Rectal smooth muscle tissue (tissue), 1 donor: Measurements from ENCODE around the gene CRABP1.

Experiments used
- H3K27ac ChIP-seq: one replicate; pipeline ENCODE4 v1.7.0; 2013; ENCODE audit warnings: low read depth, low read length, inconsistent platforms
- H3K27me3 ChIP-seq: one replicate; pipeline ENCODE4 v1.7.0; 2013; ENCODE audit warnings: low read length; ENCODE audit not compliant: control insufficient read depth, insufficient read depth
- H3K36me3 ChIP-seq: one replicate; pipeline ENCODE4 v1.7.0; 2013; ENCODE audit warnings: low read length; ENCODE audit not compliant: control insufficient read depth, insufficient read depth
- H3K4me1 ChIP-seq: one replicate; pipeline ENCODE4 v1.7.0; 2013; ENCODE audit warnings: low read length; ENCODE audit not compliant: control insufficient read depth, insufficient read depth
- H3K4me3 ChIP-seq: one replicate; pipeline ENCODE4 v1.7.0; 2013; ENCODE audit warnings: low read length
- H3K9ac ChIP-seq: one replicate; pipeline ENCODE4 v1.7.0; 2013; ENCODE audit warnings: low read length

CRABP1 gene

DNA sequence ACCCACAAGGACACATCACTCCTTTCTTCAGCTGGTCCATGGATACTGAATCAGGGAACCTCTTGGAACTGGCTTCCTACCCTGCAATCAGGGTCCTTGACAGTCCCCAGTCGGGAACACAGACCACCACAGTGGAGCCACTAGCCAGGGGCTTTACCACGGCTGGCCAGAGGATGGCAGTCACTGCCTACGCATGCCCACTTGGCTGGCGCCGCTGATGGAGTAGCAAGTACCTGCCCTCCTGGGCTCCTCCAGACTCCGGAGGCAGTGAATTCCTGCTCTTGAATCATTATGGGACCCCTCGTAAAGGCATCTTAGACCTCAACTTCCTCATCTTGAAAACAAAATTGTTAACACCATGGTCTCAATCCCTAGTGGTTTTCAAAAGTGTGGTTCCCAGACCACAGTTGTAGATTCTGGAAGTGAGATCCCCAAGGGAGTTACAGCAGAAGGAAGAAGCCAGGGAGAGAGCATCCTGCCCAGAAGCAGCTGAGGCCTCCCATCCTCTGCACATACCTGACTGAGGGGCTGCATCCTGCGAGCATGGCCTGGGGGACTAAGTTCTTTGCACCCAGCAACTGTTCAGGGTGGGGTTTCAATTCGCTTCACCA is 31.6 kb upstream of the CRABP1 start:
- H3K36me3 ChIP-seq, result no peaks in the 10 kb centered on the region
- H3K4me3 ChIP-seq, result no peak overlapping the region
- H3K9ac ChIP-seq, result no peak overlapping the region
- no peaks in the 10 kb centered on the region for H3K4me1 ChIP-seq
- no peaks in the 10 kb centered on the region for H3K27me3 ChIP-seq
- H3K27ac ChIP-seq, result no peak overlapping the region

DNA sequence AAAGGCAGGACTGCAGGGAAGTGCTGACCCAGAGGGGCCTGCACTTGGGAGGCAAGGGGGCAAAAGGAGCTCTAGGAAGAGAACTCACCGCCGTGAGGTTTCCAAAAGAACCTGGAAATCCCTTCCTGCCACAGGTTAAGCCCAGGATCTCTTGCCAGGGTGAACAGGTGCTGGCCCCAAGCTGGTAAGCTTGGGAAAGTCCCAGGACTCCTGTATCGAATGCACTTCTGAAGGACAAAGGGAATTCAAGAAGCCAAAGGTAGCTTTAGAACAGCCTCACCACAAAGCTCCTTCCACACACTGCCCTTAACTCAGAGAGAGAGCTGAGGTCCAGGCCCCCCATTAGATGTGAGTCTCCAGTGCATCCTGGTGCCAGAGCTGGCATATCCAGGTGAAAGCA is 28.9 kb upstream of the CRABP1 start:
- no peaks in the 10 kb centered on the region for H3K36me3 ChIP-seq
- no peak overlapping the region for H3K9ac ChIP-seq
- H3K27me3 ChIP-seq, result no peaks in the 10 kb centered on the region
- H3K4me3 ChIP-seq, result no peak overlapping the region
- no peaks in the 10 kb centered on the region for H3K4me1 ChIP-seq
- H3K27ac ChIP-seq, result no peak overlapping the region

GRCh38 chr15:78312536-78312935 is 27.6 kb upstream of the CRABP1 start:
- no peak overlapping the region for H3K4me3 ChIP-seq

GRCh38 chr15:78312957-78313356 is 27.2 kb upstream of the CRABP1 start:
- H3K27ac ChIP-seq, result no peak overlapping the region
- H3K4me1 ChIP-seq, result no peaks in the 10 kb centered on the region
- H3K4me3 ChIP-seq, result no peak overlapping the region
- no peaks in the 10 kb centered on the region for H3K36me3 ChIP-seq
- H3K9ac ChIP-seq, result no peak overlapping the region
- H3K27me3 ChIP-seq, result no peaks in the 10 kb centered on the region

More at GRCh38 chr15:78312536-78312935, 27.6 kb upstream of the CRABP1 start:
- no peak overlapping the region for H3K9ac ChIP-seq
- H3K4me1 ChIP-seq, result no peaks in the 10 kb centered on the region
- no peaks in the 10 kb centered on the region for H3K36me3 ChIP-seq
- H3K27ac ChIP-seq, result no peak overlapping the region
- H3K27me3 ChIP-seq, result no peaks in the 10 kb centered on the region

GRCh38 chr15:78313383-78313782 is 26.8 kb upstream of the CRABP1 start:
- no peak overlapping the region for H3K27ac ChIP-seq
- no peaks in the 10 kb centered on the region for H3K36me3 ChIP-seq
- H3K27me3 ChIP-seq, result no peaks in the 10 kb centered on the region
- H3K4me1 ChIP-seq, result no peaks in the 10 kb centered on the region
- H3K9ac ChIP-seq, result no peak overlapping the region
- H3K4me3 ChIP-seq, result no peak overlapping the region

DNA sequence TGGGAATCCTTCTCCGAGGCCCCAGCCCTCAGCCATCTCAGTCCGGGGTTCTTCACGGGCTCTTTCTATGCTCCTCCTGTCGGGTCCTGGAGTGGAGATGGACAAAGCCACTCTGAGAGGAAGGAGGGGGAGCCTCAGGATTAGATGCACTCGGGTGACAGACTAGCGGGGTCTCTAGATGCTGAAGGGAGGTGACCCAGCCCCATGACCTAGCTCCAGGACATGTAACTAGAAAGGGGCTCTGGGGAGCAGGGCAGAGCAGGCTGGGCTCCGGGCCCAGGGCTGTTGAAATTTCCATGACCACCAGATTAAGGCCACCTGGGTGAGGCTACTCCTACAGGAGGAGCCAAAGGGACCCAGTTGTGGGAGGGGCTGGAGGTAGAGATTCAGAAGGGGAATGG is 26.0 kb upstream of the CRABP1 start:
- Histone ChIP-seq H3K36me3 (no peaks in the 10 kb centered on the region), H3K4me1 (no peaks in the 10 kb centered on the region), H3K27me3 (no peaks in the 10 kb centered on the region), H3K4me3 (no peak overlapping the region), H3K9ac (no peak overlapping the region), H3K27ac (no peak overlapping the region)

DNA sequence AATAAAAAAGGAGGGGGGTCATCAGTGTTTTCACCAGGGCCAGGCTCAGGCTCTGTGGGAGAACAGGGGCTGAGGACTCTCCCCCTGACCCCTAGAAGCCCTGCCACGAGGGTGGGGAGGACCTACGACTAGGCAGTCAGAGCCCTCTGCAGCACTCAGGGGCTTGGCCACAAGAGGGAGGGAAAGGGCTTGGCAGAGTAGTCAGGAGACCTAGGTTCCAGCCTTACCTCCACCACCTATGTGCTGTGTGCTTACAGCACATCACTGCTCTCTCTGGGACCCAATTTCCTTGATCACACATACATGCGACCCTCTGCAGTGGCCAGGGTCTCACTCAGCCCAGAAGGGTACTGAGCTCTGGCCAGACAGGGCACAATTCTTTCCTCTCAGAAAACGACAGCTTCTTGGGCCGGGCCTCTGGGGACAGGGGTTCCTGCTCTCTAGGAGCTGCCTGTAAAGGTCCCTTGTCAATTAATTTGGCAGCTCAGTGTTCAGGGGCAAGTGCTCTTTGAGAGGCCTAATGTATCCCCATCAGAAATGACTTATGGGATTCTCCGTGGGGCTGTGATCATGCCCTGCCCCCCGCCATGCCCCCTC is 24.4 kb upstream of the CRABP1 start:
- Histone ChIP-seq H3K9ac (no peak overlapping the region), H3K27me3 (no peaks in the 10 kb centered on the region), H3K4me1 (no peaks in the 10 kb centered on the region), H3K27ac (no peak overlapping the region), H3K36me3 (no peaks in the 10 kb centered on the region), H3K4me3 (no peak overlapping the region)

DNA sequence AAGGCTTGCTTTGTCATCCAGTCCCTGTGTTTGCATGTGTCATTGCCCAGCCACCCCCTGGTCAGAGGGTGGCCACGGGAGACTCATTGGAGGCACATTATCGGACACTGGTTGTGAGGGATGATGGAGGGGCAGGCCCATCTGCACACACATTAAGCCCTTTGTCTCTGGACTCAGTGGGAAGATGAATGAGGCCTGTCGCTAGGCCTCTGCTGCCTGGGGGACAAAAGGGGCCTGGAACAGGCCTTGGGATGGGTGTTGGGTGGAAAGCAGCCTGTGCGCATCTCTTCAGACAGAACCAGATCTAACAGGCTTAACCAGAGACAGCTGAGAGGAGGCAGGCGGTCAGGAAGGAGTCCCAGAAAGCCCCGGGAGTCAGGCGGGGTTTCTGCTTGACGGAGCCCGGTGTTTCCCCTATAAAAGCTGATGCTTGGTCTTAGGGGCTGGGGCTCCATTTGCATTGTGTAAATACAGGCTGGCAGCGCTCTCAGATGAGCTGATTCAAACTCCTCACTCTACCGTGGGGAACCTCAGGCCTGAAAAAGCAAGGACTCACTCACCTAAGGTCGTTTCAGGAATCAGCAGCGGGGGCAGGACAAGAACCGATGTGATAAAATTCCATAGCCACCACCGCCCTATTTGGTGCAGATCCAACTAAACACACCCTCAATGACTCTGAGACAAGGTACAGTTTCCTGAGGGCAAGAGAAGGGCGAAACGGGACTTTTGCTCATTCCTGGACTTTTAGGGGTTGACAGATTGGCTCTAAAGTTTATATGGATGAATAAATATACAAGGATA is 23.7 kb upstream of the CRABP1 start:
- Histone ChIP-seq H3K9ac (no peak overlapping the region), H3K4me1 (no peaks in the 10 kb centered on the region), H3K27ac (no peak overlapping the region), H3K36me3 (no peaks in the 10 kb centered on the region), H3K4me3 (no peak overlapping the region), H3K27me3 (no peaks in the 10 kb centered on the region)

- Histone ChIP-seq H3K36me3 (no peaks in the 10 kb centered on the region), H3K4me1 (no peaks in the 10 kb centered on the region), H3K27ac (no peak overlapping the region), H3K9ac (no peak overlapping the region), H3K27me3 (no peaks in the 10 kb centered on the region), H3K4me3 (no peak overlapping the region)
Measured at GRCh38 chr15:78317145-78317836, 22.9 kb upstream of the CRABP1 start.

DNA sequence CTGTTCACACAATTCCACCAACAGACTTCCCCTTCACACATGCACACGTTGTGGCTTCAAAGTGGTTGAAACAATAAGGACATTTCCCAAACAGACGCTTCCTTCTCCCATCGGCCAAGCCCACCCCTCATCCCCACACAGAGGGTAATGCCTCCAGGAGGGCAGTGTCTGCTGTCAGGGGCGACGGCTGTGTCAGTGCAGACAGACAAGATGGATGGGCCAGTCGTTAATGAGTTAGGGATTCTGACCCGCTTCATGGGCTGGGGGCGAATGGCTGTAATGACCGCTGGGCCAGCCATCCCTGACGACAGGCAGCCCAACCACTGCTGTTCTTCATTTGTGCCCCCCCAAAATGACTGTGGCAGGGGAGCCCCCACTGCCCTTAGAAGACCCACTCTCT is 20.6 kb upstream of the CRABP1 start:
- no peaks in the 10 kb centered on the region for H3K27me3 ChIP-seq
- H3K4me3 ChIP-seq, result no peak overlapping the region
- no peak overlapping the region for H3K9ac ChIP-seq
- no peak overlapping the region for H3K27ac ChIP-seq
- H3K4me1 ChIP-seq, result no peaks in the 10 kb centered on the region
- no peaks in the 10 kb centered on the region for H3K36me3 ChIP-seq

DNA sequence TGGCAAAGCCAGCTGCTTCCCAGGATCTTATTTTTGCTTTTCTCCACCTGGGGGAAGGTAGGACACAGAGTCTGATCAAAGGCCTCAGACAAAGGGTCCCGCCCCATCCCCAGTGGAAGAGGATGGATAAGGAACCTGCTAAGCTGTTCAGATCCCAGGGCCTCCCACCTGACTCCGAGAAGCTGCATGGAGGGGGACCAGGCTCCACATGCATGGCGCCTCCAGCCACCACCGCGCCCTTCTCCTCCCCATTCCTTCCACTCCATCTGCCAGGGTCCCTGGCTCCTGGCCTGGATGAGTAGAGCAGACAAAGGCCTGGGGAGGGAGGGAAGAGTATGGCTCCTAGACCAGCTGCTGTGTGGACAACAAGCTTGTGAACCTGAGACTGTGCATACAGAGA is 20.0 kb upstream of the CRABP1 start:
- no peak overlapping the region for H3K9ac ChIP-seq
- no peaks in the 10 kb centered on the region for H3K4me1 ChIP-seq
- no peak overlapping the region for H3K27ac ChIP-seq
- H3K4me3 ChIP-seq, result no peak overlapping the region
- no peaks in the 10 kb centered on the region for H3K36me3 ChIP-seq
- no peaks in the 10 kb centered on the region for H3K27me3 ChIP-seq

DNA sequence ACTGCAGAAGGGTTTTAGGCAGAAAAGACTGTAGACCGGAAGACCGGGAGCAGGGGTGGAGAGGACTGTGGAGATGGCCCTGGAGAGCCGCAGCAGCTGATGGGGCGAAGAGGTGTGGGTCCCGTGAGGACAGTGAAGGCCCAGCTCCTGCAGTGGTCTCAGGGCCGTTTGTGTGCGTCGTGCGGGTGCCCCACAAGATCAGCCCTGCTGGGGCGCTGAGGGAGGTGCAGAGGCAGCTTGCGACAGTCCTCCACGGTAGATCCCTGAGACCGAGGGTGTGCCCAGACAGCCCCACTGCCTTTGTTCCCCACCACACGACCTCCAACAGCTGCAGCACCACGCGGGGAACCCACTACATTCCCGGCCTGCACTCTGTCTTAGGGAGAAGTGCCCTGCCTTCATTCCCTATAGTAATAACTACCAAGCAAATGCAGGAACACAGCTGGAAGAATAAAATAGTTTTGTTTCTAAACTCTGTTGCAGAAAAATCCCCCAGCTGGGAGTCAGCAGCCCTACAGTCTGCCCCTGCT is 19.0 kb upstream of the CRABP1 start:
- H3K4me3 ChIP-seq, result no peak overlapping the region
- H3K4me1 ChIP-seq, result no peaks in the 10 kb centered on the region
- no peaks in the 10 kb centered on the region for H3K27me3 ChIP-seq
- no peak overlapping the region for H3K27ac ChIP-seq
- no peak overlapping the region for H3K9ac ChIP-seq
- H3K36me3 ChIP-seq, result no peaks in the 10 kb centered on the region
